Endothelial cell of umbilical vein (primary cell): Measurements from ENCODE around the gene GIPC1. TPM values are rescaled to one million over a fixed set of nuclear protein-coding genes. Genes with fewer than 3 reads are reported as not detected.

Source experiments
- BruUV-seq: library from RNA; stranded (reverse); fragments of 400-500 nt; replicated peaks from 2 replicates; lab custom pipeline; 2021; lab: Mats Ljungman, UMichigan
- CTCF ChIA-PET: fragments of 300-600, 350-600 bp; sonication (Branson Sonifier 250); formaldehyde crosslinking; loops from one replicate; lab custom pipeline; 2021; ENCODE audit warnings: antibody characterized with exemption, inconsistent platforms; lab: Charles Lee
- POLR2A ChIA-PET: fragments of 300-600, 350-600 bp; sonication (Branson Sonifier 250); formaldehyde crosslinking; loops from one replicate; lab custom pipeline; 2021; ENCODE audit warnings: antibody characterized with exemption, inconsistent platforms; lab: Charles Lee
- DNase-seq: peaks from one replicate; pipeline ENCODE4 v3.0.0-alpha.2; 2011; ENCODE audit warnings: low read depth, low spot score
- FAIRE-seq: peaks from 2 replicates; lab custom pipeline; 2011; peaks lifted over from hg19 to GRCh38; lab: Jason Lieb, UNC
- H2AFZ ChIP-seq: 2 replicates; pipeline ENCODE4 v1.6.0; 2012; ENCODE audit warnings: low read depth, low read length, control low read depth, inconsistent platforms
- H3K27ac ChIP-seq: 2 replicates; pipeline ENCODE4 v1.5.1; 2011; ENCODE audit warnings: low read depth, mild to moderate bottlenecking, control low read depth, low read length, moderate library complexity; ENCODE audit not compliant: insufficient read depth
- H3K27me3 ChIP-seq, 2 experiments: 2 replicates each; pipeline versions ENCODE4 v1.6.0 to v1.6.1; 2011; ENCODE audit warnings: low read length in 2 of 2, mixed read lengths in 1 of 2; ENCODE audit not compliant: control insufficient read depth in 2 of 2, insufficient read depth in 2 of 2
- H3K36me3 ChIP-seq, 2 experiments: 2 replicates in 1 of 2; 3 replicates in 1 of 2; pipeline ENCODE4 v1.5.1; 2011; ENCODE audit warnings: low read length in 2 of 2, mild to moderate bottlenecking in 1 of 2, moderate library complexity in 1 of 2; ENCODE audit not compliant: control insufficient read depth in 2 of 2, insufficient read depth in 2 of 2; ENCODE audit errors: extremely low read depth in 1 of 2
- H3K4me1 ChIP-seq: 3 replicates; pipeline ENCODE4 v1.5.1; 2011; ENCODE audit warnings: mild to moderate bottlenecking, low read length; ENCODE audit not compliant: control insufficient read depth, insufficient read depth; ENCODE audit errors: extremely low read depth
- H3K4me2 ChIP-seq: 2 replicates; pipeline ENCODE4 v1.6.1; 2011; ENCODE audit warnings: low read length, control low read depth, mixed read lengths; ENCODE audit not compliant: insufficient read depth
- H3K4me3 ChIP-seq, 3 experiments: fragments of 200-600 bp in 1 of 3; sonication (generic), shearing (Covaris generic) in 1 of 3; replicated peaks in 1 of 3; 2 replicates each; pipeline ENCODE4 v1.5.1; 2011 to 2016; ENCODE audit warnings: control low read depth in 3 of 3, low read length in 3 of 3, mild to moderate bottlenecking in 2 of 3, inconsistent platforms in 1 of 3, low read depth in 1 of 3, moderate library complexity in 1 of 3; ENCODE audit not compliant: insufficient read depth in 1 of 3
- H3K79me2 ChIP-seq: 2 replicates; pipeline ENCODE4 v1.6.0; 2012; ENCODE audit warnings: low read length, inconsistent platforms; ENCODE audit not compliant: control insufficient read depth, insufficient read depth
- H3K9ac ChIP-seq: replicated peaks from 2 replicates; pipeline ENCODE3; 2011; ENCODE audit warnings: low read length, control low read depth; ENCODE audit not compliant: insufficient read depth; ENCODE audit errors: extremely low read depth
- H3K9me1 ChIP-seq: replicated peaks from 3 replicates; pipeline ENCODE4 v1.6.0; 2011; ENCODE audit warnings: mild to moderate bottlenecking, low read length; ENCODE audit not compliant: control insufficient read depth, insufficient read depth; ENCODE audit errors: extremely low read depth
- H3K9me3 ChIP-seq: replicated peaks from 2 replicates; pipeline ENCODE4 v1.5.1; 2012; ENCODE audit warnings: low read length, inconsistent platforms; ENCODE audit not compliant: control insufficient read depth, insufficient read depth
- H4K20me1 ChIP-seq: replicated peaks from 2 replicates; pipeline ENCODE3; 2011; ENCODE audit warnings: mild to moderate bottlenecking, low read length; ENCODE audit not compliant: control insufficient read depth, insufficient read depth; ENCODE audit errors: extremely low read depth
- EZH2 ChIP-seq: IDR thresholded peaks from 2 replicates; pipeline ENCODE4 v1.6.1; 2012; ENCODE audit warnings: borderline replicate concordance, low read depth, mild to moderate bottlenecking, moderate library complexity, low read length, inconsistent platforms; ENCODE audit not compliant: severe bottlenecking
- FOS ChIP-seq: IDR thresholded peaks from 2 replicates; pipeline ENCODE4 v1.6.1; 2011; ENCODE audit warnings: mild to moderate bottlenecking, low read length, moderate library complexity, borderline replicate concordance; ENCODE audit not compliant: insufficient read depth
- GATA2 ChIP-seq: IDR thresholded peaks from 2 replicates; pipeline ENCODE4 v1.7.0; 2011; ENCODE audit warnings: low read depth, mild to moderate bottlenecking, moderate library complexity, mixed read lengths, low read length; ENCODE audit not compliant: insufficient read length, insufficient read depth
- JUN ChIP-seq: IDR thresholded peaks from 2 replicates; pipeline ENCODE4 v1.6.1; 2011; ENCODE audit warnings: borderline replicate concordance, low read depth; ENCODE audit not compliant: insufficient read length, insufficient read depth
- MAX ChIP-seq: IDR thresholded peaks from 2 replicates; pipeline ENCODE4 v1.6.1; 2011; ENCODE audit not compliant: insufficient read depth, insufficient read length
- MYC ChIP-seq: IDR thresholded peaks from one replicate; pipeline ENCODE4 v1.6.1; 2011; ENCODE audit warnings: mild to moderate bottlenecking, low read depth, low read length
- POLR2A ChIP-seq: IDR thresholded peaks from 2 replicates; pipeline ENCODE4 v1.6.1; 2012; ENCODE audit warnings: low read depth, mild to moderate bottlenecking, control low read depth, low read length
- POLR2AphosphoS5 ChIP-seq: IDR thresholded peaks from 2 replicates; pipeline ENCODE4 v1.6.1; 2012; ENCODE audit warnings: low read depth, mild to moderate bottlenecking, control low read depth, low read length, moderate library complexity; ENCODE audit not compliant: insufficient read depth
- dilution Hi-C: fragments of 300-500 bp; cut with MboI; formaldehyde crosslinking; loops from one replicate; pipeline ENCODE4 v1.15.0; 2019; ENCODE audit warnings: low sequenced_read_pairs; ENCODE audit not compliant: extremely low pct_ligation_motif_present
- intact Hi-C: fragments of 100-400 bp; cut with micrococcal nuclease; formaldehyde crosslinking; loops from one replicate; pipeline ENCODE4 v1.10.0; 2022
- polyA plus RNA-seq, 4 experiments: library from polyadenylated mRNA; depleted of rRNA in 3 of 4; stranded (reverse) in 3 of 4; unstranded in 1 of 4; fragments of >200 nt; gene quantifications; 2 replicates each; pipeline versions ENCODE4 v1.2.1 to v1.2.3, GENCODE V29; 2011 to 2012; ENCODE audit warnings: missing spikeins in 1 of 4
- total RNA-seq: library from RNA; stranded (reverse); gene quantifications from 2 replicates; pipeline ENCODE4 v1.2.3, GENCODE V29; 2021
- TF ChIP-seq, protein P1 (sequence below), 2 donors: IDR thresholded peaks; 1 replicate in 1 of 2; 2 replicates in 1 of 2; pipeline ENCODE4 v1.5.1; 2011; ENCODE audit warnings: low read length in 2 of 2, mild to moderate bottlenecking in 2 of 2, moderate library complexity in 2 of 2, control low read depth in 1 of 2, inconsistent platforms in 1 of 2, low read depth in 1 of 2; ENCODE audit not compliant: insufficient read depth in 1 of 2; ENCODE audit errors: extremely low read depth in 1 of 2

GIPC1 gene
- total and polyA plus RNA-seq, 2 donors (not counting 3 experiments of a cell fraction or from before 2014, with no cell fraction given): 108 to 141 TPM

DNA sequence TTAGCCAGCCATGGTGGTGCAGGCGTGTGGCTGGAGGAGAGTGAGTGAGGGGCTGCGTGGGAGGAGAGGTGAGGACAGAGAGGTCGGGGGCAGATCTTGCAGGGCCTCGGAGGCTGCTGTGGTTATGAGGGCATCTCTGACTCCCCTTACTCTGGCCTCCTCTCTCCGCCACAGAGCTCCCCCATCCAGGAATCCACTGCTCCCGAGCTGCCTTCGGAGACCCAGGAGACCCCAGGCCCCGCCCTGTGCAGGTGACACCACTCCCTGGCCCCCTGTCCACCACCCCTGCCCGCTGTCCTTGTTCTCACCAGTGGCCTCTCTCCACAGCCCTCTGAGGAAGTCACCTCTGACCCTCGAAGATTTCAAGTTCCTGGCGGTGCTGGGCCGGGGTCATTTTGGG lies 28.5 kb downstream of the GIPC1 start:
- Histone ChIP-seq H4K20me1 (no peaks in the 10 kb centered on the region), H3K4me1 (no peaks in the 10 kb centered on the region), H3K4me2 (no peak overlapping the region), H3K36me3 (peaks cover 18 to 42% of the 10 kb centered on the region in 2 experiments), H3K4me3 (no peak overlapping the region), H3K9ac (no peak overlapping the region), H3K27me3 (no peaks in the 10 kb centered on the region), H3K9me1 (no peaks in the 10 kb centered on the region), H2AFZ (no peak overlapping the region), H3K79me2 (no peaks in the 10 kb centered on the region), H3K9me3 (no peaks in the 10 kb centered on the region), H3K27ac (no peak overlapping the region)
- POLR2A ChIA-PET: no interaction called here
- DNase-seq (no peak), FAIRE-seq (no peak)
- intact Hi-C loops: no loop called here
- no peak for TF ChIP-seq POLR2A
- no peak for TF ChIP-seq MYC
- TF ChIP-seq POLR2AphosphoS5: no peak
- no peak for TF ChIP-seq MAX
- TF ChIP-seq GATA2: no peak
- no peak for TF ChIP-seq JUN
- TF ChIP-seq, protein P1, sequence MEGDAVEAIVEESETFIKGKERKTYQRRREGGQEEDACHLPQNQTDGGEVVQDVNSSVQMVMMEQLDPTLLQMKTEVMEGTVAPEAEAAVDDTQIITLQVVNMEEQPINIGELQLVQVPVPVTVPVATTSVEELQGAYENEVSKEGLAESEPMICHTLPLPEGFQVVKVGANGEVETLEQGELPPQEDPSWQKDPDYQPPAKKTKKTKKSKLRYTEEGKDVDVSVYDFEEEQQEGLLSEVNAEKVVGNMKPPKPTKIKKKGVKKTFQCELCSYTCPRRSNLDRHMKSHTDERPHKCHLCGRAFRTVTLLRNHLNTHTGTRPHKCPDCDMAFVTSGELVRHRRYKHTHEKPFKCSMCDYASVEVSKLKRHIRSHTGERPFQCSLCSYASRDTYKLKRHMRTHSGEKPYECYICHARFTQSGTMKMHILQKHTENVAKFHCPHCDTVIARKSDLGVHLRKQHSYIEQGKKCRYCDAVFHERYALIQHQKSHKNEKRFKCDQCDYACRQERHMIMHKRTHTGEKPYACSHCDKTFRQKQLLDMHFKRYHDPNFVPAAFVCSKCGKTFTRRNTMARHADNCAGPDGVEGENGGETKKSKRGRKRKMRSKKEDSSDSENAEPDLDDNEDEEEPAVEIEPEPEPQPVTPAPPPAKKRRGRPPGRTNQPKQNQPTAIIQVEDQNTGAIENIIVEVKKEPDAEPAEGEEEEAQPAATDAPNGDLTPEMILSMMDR (IDR thresholded peaks at IDR 0.05; ENCODE audit: extremely low read depth in 1 of 2, insufficient read depth in 1 of 2, low read depth in 1 of 2, low read length in 2 of 2): no peak
- no peak for TF ChIP-seq FOS
- no peak for TF ChIP-seq EZH2
- BruUV-seq: no TSS peak
- CTCF ChIA-PET: interaction anchor here (1.0 to 1.5 kb wide), 3 partner anchors 14 to 331 kb away, joined by 3 to 4 read pairs (median 3); partner anchors contain the start of gene ASF1B
- dilution Hi-C loops: no loop called here
